COR-L47 (cell line): Measurements from ENCODE around the gene CTNND1.

ENCODE experiments used
- DNase-seq: peaks from one replicate; lab custom pipeline; 2025; lab: John Stamatoyannopoulos, UW

Gene CTNND1

DNA sequence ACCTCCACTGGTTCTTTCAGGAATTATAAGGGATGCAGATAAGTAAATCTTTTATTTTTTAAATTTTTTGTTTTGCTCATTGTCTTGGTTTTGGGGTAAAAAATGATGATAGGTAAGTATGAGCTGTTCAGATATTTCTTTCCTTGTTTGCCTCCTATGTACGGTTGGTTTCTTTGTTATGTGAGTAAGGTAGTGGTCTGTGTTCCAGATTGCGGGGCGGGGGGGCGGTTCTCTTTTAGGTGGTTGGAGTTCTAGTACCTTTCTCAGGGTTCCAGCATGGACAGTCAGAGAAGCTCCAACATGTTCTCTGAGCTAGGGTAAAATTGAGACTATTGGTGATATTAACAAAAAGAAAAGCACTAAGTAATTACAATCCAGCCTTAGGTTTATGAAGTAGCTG lies 2.4 kb downstream of the CTNND1 start:
- no peak for DNase-seq

DNA sequence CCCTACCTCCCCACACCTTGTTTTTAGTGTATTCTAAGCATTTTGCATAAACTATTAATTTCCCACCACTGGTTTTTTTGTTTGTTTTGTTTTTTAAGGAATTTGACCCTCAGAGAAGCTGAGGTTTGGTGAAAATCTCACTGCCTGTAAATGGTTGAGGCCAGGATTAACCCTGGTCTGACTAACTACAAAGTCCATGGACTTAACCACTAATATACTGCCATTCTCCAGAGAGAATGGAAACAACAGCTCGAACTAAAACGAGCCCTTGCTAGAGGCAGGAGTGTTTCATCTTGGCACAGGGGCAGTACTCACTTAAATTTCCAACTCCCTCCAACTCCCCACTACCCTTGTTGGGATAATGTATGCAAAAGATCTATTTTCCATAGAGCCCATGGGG lies 3.0 kb downstream of the CTNND1 start:
- no peak for DNase-seq

- no peak for DNase-seq
Observed at GRCh38 chr11:57764972-57765371, 3.4 kb downstream of the CTNND1 start.

DNA sequence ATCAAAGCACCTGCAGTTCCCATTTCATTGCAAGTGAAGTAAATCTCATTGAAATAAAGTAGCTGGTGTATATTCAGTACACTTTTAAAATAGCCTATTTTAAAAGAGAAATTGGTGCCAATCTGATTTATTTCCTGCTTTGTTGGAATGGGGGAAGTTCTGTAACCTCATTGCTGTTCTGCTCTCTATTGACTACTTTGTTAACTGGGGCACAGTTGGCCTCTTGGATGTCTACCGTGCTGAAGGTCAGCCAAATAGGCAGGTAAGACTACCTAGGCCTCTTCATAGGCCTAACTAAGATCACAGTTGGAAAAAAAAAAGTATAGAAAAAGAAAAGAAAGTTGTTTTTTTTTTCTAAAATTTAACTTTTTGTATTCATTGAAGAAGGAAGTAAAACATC lies 9.2 kb downstream of the CTNND1 start:
- no peak for DNase-seq

- DNase-seq, result no peak
Observed at GRCh38 chr11:57771365-57771764, 9.8 kb downstream of the CTNND1 start.

GRCh38 chr11:57772562-57772961 lies 11.0 kb downstream of the CTNND1 start:
- DNase-seq, result no peak

DNA sequence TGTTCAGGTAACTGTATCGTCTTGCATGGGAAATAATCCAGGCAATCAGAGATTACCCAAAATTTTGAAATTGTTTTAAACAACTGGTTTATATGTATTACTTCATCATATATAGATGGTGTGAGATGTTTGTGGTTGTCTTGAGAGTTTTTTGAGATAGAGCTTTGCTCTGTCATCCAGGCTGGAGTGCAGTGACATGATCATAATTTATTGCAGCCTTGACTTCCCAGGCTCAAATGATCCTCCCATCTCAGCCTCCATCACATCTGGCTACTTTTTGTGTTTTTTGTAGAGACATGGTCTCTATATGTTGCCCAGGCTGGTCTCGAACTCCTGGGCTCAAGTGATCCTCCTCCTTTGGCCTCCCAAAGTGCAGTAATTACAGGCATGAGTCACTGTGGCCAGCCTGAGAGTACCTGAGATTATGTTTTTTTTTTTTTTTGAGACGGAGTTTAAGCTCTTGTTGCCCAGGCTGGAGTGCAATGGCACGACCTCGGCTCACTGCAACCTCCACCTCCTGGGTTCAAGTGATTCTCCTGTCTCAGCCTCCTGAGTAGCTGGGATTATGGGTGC lies 11.5 kb downstream of the CTNND1 start:
- no peak for DNase-seq

DNA sequence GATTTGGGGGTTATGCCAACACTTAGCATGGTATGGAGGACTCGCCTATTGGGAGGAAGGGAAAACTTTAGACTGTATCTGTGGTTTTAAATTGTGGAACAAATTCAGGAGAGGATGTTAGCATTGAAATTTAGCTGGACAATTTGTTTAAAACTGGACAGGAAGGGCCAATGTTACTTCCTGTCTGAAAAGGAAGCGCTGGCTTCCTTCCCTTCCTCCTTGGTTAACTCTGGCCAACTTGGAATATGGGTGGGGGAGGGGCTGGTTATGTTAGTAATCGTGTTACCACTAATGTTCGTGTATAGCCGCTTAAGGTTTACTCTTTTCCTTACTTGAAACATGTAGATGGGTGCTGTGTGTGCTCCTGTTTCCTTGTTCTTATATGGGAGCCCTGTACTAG lies 13.9 kb downstream of the CTNND1 start:
- no peak for DNase-seq

GRCh38 chr11:57776031-57776521 lies 14.5 kb downstream of the CTNND1 start:
- DNase-seq, result no peak

GRCh38 chr11:57776577-57777210 lies 15.1 kb downstream of the CTNND1 start:
- DNase-seq, result no peak

DNA sequence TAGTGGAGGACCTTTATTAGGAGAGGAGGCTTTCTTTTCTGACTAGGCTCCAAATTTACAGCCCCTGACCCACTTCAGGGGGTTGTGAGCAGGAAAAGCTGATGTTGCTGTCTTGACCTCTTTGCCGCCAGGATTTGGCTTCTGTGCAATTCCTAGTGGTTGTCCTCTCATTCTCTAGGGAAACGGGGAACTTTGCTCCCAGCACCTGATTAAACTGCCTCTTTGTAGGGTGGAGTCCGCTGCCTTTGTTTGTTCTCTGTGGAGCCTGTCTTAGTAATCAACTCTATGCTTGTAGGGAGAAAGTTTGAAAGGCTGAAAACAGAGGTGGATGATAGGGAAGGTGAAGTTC lies 16.3 kb downstream of the CTNND1 start:
- DNase-seq, result no peak

- peak; percentile 29 for DNase-seq
Observed at GRCh38 chr11:57778318-57779037, 16.9 kb downstream of the CTNND1 start.

DNA sequence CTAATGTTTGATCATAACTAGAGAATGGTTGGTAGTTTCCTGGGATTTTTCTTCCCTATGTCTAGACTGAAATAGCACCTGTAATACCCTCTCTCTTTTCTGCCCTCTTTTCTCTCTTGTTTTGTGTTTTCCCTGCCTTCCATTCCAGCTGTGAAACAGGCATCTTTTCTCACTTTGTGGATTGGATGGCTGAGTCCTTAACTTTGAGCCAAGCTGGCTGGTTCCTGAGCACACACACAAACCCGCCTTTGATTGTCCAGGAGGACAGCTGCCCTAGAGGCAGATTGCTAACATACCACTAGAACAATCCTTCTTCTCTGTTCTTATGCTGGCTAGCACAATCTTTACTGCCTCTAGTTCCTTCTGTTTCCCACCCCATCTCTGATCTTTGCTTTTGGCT lies 17.7 kb downstream of the CTNND1 start:
- no peak for DNase-seq

DNA sequence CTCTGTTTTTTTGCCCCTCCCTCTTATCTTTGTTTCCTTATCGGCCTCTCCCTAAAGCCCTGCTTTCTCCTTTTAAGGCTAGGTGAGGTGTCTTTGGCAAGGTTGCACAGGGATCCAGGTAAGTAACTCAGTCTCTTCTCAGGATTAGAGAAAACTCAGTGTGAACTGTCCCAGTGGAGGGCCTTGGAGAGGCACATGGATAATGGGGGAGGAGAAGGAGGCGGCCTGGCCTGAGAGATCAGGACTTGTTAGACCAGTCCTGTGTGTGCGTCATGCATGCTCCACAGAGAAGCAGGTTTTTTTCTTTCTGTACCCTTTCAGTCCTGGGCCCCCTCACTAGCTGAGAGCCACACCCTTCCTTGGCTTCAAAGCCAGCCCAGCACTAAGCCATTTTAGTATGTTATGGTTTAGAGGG lies 19.9 kb downstream of the CTNND1 start:
- no peak for DNase-seq

GRCh38 chr11:57785072-57785471 lies 23.5 kb downstream of the CTNND1 start:
- no peak for DNase-seq

- DNase-seq, result no peak
Observed at GRCh38 chr11:57786436-57786835, 24.8 kb downstream of the CTNND1 start.

DNA sequence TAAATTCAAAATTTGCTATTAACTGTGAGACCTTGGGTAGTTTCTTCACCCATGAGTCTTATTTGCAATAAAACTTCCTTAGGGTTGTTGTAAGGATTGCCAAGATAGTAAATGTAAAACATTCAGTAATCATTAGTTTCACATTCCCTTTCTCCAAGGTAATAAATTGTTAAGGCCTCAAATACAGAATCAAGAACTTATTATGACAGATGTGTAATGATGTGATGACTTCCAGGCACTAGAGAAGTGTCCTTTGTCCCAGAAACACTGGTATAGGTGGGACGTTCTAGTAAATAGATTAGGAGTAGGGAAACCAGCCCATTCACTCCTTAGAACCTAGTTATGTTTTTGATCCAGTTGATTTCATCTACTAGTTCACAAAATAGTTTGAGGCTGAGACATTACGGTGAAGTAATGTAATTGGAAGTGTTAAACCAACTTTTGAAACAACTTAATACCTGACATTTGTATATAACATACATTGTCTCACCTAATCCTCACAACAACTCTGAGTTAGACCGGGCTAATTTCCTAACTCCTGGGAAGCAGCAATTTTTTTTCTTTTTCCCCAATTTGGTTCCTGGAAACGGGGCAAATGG lies 25.5 kb downstream of the CTNND1 start:
- no peak for DNase-seq

DNA sequence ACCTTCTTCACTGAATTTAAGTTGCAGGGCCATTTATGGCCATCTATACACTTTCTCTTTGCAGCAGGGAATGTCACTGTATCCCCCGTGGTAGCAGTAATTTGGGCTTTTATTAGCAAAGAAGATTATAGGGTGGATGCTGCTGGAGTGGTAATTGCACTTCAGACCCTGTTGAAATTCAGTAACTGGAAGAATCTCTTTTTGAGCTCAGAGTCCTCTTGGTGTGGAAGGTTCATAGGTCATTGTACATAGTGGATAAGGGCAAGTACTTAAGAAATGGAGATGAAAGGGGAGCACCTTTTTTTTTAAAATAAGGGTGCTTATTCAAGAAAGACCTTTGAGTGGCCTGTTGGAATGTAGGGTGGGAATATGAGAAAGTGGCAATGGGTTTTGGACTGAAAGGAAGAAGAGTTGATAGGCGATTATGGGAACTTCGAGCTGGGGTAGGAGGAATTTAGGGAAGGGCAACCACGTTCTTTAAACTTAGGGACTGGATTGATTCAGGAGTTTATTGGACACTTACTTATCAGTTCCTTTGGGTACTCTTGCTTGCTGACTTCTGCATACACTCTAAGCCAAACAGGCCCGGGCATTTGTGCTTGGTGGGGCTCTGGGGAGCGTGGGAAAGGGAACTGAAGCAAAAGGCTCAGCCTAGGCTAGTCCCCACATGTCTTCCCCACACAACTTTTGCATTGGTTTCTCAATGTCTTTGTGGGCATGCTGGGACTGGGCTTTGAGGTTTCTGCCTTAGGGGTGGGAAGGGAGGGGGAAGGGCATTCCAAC lies 26.5 kb downstream of the CTNND1 start:
- no peak for DNase-seq

DNA sequence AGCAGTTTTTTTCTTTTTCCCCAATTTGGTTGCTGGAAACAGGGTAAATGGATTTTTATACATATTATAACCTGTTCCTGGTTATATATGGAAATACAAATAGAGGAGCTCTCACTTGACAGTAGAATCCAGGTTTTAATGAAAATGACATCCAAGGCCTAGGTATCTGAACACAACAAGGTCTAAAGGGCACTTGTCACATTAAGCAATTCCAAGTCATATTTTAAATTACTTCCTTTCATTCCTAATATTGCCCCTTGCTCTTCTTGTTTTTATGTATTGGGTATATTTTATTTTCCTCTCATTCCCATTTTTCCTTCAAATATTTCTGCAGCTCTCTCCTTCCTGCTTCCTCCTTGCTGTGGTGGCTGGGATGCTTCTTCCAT lies 27.1 kb downstream of the CTNND1 start:
- no peak for DNase-seq

GRCh38 chr11:57791321-57792059 lies 29.9 kb downstream of the CTNND1 start:
- DNase-seq, result no peak

GRCh38 chr11:57792060-57792541 lies 30.5 kb downstream of the CTNND1 start:
- DNase-seq, result no peak
